Vagina (tissue), 2 donors: Measurements from ENCODE around the gene SP1. TPM values are rescaled to one million over a fixed set of nuclear protein-coding genes. Genes with fewer than 3 reads are reported as not detected.

Source experiments
- DNase-seq, 2 donors: peaks; one replicate each; pipeline ENCODE4 v3.0.0-alpha.2; 2017; ENCODE audit errors: extremely low spot score in 2 of 2
- H3K27ac ChIP-seq: fragments of 200-600 bp; sonication (generic); one replicate; pipeline ENCODE4 v1.5.1; 2019
- H3K27me3 ChIP-seq: fragments of 200-600 bp; sonication (generic); one replicate; pipeline ENCODE4 v1.5.1; 2019
- H3K36me3 ChIP-seq, 2 donors: fragments of 200-600 bp; sonication (generic); one replicate each; pipeline ENCODE4 v1.5.1; 2017 to 2019
- H3K4me1 ChIP-seq: fragments of 200-600 bp; sonication (generic); one replicate; pipeline ENCODE4 v1.5.1; 2019
- H3K4me3 ChIP-seq, 2 donors: fragments of 200-600 bp; sonication (generic); 1 replicate in 1 of 2; 2 replicates in 1 of 2; pipeline ENCODE4 v1.5.1; 2016 to 2019
- H3K9me3 ChIP-seq: fragments of 200-600 bp; sonication (generic); one replicate; pipeline ENCODE4 v1.5.1; 2019
- POLR2A ChIP-seq, 2 donors: fragments of 450-650 bp; IDR thresholded peaks; one replicate each; pipeline ENCODE4 v1.6.1; 2017; ENCODE audit warnings: antibody characterized with exemption in 2 of 2, mild to moderate bottlenecking in 2 of 2, moderate library complexity in 2 of 2
- POLR2AphosphoS5 ChIP-seq, 2 donors: sonication (generic); formaldehyde crosslinking; IDR thresholded peaks; one replicate each; pipeline ENCODE4 v1.9.0; 2017; ENCODE audit warnings: antibody characterized with exemption in 2 of 2, mild to moderate bottlenecking in 2 of 2, low read depth in 1 of 2; ENCODE audit not compliant: insufficient read depth in 1 of 2
- intact Hi-C: fragments of 100-400 bp; cut with DNase I; formaldehyde crosslinking; loops from one replicate; pipeline ENCODE4 v1.15.1; 2023
- total RNA-seq: library from RNA; depleted of rRNA; stranded (reverse); fragments of >200 nt; gene quantifications from one replicate; pipeline ENCODE4 v1.2.3, GENCODE V29; 2016
- TF ChIP-seq, protein P1 (sequence below), 3 experiments: fragments of 450-650 bp in 2 of 3; fragments of 200-600 bp in 1 of 3; sonication (generic) in 1 of 3; IDR thresholded peaks; one replicate each; pipeline ENCODE4 v1.5.1; 2017 to 2019; ENCODE audit warnings: antibody characterized with exemption in 3 of 3, mild to moderate bottlenecking in 2 of 3, moderate library complexity in 2 of 3

SP1 gene
- total RNA-seq, 1 donor from 2014 or later: 76.1 TPM

DNA sequence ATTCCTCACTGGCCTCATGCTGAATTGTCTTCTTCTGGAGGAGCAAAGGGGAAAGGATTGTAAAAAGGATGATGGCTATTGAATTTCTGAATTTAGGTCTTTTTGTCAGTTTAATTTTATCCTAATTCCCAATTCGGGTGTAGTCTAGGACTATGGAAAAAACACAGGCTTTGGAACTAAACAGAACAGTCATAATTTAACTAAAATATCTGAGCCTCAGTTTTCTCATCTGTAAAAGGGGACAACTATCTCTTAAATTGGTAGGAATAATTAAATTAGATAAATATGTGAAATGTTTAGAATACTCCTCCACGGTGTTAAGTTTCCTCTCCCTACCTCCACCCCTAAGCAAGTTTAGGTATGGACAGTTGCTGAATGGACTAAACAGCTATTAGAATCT is 3.2 kb upstream of the SP1 start:
- TF ChIP-seq POLR2AphosphoS5 (IDR thresholded peaks at IDR 0.05; ENCODE audit: insufficient read depth in 1 of 2, low read depth in 1 of 2) (no peak), POLR2A (IDR thresholded peaks at IDR 0.05) (no peak)
- TF ChIP-seq, protein P1, sequence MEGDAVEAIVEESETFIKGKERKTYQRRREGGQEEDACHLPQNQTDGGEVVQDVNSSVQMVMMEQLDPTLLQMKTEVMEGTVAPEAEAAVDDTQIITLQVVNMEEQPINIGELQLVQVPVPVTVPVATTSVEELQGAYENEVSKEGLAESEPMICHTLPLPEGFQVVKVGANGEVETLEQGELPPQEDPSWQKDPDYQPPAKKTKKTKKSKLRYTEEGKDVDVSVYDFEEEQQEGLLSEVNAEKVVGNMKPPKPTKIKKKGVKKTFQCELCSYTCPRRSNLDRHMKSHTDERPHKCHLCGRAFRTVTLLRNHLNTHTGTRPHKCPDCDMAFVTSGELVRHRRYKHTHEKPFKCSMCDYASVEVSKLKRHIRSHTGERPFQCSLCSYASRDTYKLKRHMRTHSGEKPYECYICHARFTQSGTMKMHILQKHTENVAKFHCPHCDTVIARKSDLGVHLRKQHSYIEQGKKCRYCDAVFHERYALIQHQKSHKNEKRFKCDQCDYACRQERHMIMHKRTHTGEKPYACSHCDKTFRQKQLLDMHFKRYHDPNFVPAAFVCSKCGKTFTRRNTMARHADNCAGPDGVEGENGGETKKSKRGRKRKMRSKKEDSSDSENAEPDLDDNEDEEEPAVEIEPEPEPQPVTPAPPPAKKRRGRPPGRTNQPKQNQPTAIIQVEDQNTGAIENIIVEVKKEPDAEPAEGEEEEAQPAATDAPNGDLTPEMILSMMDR (IDR thresholded peaks at IDR 0.05): no peak
- no peaks in the 10 kb centered on the region for H3K9me3 ChIP-seq
- intact Hi-C loops: no loop called here
- no peaks in the 10 kb centered on the region for H3K27me3 ChIP-seq
- DNase-seq: no peak
- H3K4me1 ChIP-seq: peaks cover 30% of the 10 kb centered on the region
- no peak overlapping the region for H3K27ac ChIP-seq
- H3K4me3 ChIP-seq: no peak overlapping the region
- H3K36me3 ChIP-seq: peaks cover 0 to 3% of the 10 kb centered on the region in 2 donors

DNA sequence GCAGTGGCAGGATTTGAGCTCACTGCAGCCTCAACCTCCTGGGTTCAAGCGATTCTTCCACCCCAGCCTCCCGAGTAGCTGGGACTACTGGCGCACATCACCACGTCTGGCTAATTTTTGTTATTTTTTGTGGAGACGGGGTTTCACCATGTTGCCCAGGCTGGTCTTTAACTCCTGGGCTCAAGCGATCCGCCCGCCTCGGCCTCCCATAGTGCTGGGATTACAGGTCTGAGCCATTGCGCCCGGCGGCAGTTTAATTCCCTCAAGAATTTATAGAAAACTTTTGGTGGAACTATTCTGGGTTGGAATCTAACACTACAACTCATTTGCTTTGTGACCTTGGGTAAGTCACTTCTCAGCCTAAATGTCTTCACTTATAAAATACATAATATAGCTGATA is 1.8 kb upstream of the SP1 start:
- Histone ChIP-seq H3K9me3 (no peaks in the 10 kb centered on the region), H3K4me1 (peaks cover 33% of the 10 kb centered on the region), H3K4me3 (no peak overlapping the region), H3K36me3 (peaks cover 0 to 17% of the 10 kb centered on the region in 2 donors), H3K27me3 (no peaks in the 10 kb centered on the region), H3K27ac (peak overlapping the region; percentile 96)
- TF ChIP-seq POLR2A (IDR thresholded peaks at IDR 0.05): no peak
- TF ChIP-seq POLR2AphosphoS5 (IDR thresholded peaks at IDR 0.05; ENCODE audit: insufficient read depth in 1 of 2, low read depth in 1 of 2): no peak
- TF ChIP-seq, protein P1 (IDR thresholded peaks at IDR 0.05): no peak
- intact Hi-C loops: no loop called here
- no peak for DNase-seq

DNA sequence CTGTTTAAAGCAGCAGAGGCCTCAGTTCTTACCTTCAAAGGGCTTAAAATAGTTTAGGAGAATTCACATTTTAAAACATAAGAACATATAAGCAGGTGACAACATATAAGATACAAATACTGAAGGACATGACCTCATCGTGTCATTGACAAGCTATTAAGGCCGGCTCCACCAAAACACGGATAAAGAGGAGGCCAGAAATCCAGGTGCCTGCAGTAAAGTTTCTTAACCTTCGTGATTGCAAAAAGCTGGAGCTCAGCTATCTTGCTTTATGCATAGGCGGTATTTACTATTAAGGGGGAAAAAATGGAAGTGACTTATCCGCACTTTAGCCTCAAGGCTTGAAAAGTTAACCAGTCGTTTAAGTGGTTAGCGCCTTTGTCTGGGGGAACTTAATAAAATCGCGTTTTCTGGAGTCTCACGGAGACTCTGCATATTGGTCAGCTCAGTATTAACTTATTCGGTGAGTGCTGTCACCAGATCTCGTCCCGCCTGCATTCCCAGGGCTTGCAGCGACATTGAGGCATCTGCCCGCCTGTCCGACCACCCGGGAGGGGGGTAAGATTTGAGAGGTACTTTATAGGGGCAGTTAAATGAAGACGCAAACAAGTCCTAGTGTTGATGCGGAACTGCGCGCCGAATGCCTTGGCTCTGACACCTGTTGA is 1.1 kb upstream of the SP1 start:
- Histone ChIP-seq H3K9me3 (no peaks in the 10 kb centered on the region), H3K27ac (peak overlapping the region; percentile 96), H3K27me3 (no peaks in the 10 kb centered on the region), H3K36me3 (peaks cover 0 to 21% of the 10 kb centered on the region in 2 donors), H3K4me1 (peaks cover 33% of the 10 kb centered on the region), H3K4me3 (peak overlapping the region; percentile 51 to 73)
- no peak for DNase-seq
- TF ChIP-seq POLR2AphosphoS5 (IDR thresholded peaks at IDR 0.05; ENCODE audit: insufficient read depth in 1 of 2, low read depth in 1 of 2): no peak
- no peak for TF ChIP-seq POLR2A (IDR thresholded peaks at IDR 0.05)
- TF ChIP-seq, protein P1 (IDR thresholded peaks at IDR 0.05): no peak
- intact Hi-C loops: no loop called here

DNA sequence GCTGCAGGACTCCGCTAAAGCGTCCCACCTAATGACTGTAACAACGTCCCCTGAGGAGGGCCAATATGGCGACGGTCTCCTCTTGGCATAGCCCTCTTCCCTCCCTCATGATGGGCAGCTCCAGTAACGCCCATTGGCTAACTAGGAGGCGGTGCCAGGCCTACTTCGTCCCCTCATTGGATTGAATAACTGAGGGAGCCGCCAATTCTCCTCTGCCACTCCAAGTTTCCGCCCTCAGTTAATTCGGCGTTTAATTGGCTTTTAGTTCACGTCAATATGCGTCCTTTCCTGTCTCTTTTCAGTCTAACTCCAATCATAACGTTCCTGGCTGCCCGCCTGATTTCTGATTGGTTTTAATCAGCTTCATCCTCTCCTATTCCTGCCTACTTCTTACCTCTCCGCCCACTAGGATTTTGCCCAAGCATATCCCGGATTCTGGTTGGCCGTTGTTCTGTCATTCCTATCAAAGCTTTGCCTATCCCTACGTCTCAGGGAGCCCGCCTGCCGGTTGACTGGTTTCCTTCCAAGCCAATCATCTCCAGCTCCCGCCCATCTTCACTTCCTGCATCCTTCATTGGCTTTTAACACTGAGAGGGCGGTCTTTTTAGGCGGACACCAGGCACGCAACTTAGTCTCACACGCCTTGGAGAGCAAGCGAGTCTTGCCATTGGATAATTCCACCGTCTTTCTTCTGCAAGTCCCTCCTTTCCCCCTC is 430 bp upstream of the SP1 start:
- Histone ChIP-seq H3K4me3 (peak overlapping the region; percentile 64 to 93), H3K27me3 (no peaks in the 10 kb centered on the region), H3K36me3 (peaks cover 0 to 27% of the 10 kb centered on the region in 2 donors), H3K9me3 (no peaks in the 10 kb centered on the region), H3K27ac (peak overlapping the region; percentile 100), H3K4me1 (peaks cover 37% of the 10 kb centered on the region)
- intact Hi-C loops: loop anchor here (10.0 kb wide), 1 partner anchor 75 kb away; the partner anchor contains the start of gene PCBP2
- TF ChIP-seq POLR2A (IDR thresholded peaks at IDR 0.05) (peak in 1 of 2 donors; percentile 92), POLR2AphosphoS5 (IDR thresholded peaks at IDR 0.05; ENCODE audit: insufficient read depth in 1 of 2, low read depth in 1 of 2) (peak; percentile 88 to 96)
- TF ChIP-seq, protein P1 (IDR thresholded peaks at IDR 0.05): no peak
- DNase-seq: peak; percentile 100
